ENCODE measurements around the gene POLR2L. TPM values are rescaled to one million over a fixed set of nuclear protein-coding genes. Genes with fewer than 3 reads are reported as not detected.

Gene POLR2L
- total RNA-seq, 2 donors from 2014 or later: 33.5 to 83.4 TPM

DNA sequence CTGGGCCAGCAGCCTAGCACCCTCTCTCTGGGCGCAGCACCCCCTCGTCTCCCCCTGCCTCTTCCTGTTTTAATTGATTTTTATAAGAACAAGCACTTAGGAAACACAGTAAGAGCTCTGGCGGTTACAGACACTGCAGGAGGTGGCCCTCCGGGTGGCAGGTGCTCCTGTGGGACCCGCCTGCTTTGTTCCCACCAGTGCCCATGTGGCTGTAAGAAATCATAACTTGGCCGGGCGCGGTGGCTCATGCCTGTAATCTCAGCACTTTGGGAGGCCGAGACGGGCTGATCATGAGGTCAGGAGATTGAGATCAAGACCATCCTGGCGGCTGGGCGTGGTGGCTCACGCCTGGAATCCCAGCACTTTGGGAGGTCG lies 18.8 kb upstream of the POLR2L start:
- 78 to 85% methylated on average over 10 to 14 of the region's 14 CpGs for WGBS, 2 donors
- Histone ChIP-seq H3K36me3 (replicated peaks in 1 of 2; ENCODE audit: insufficient read depth in 1 of 2, low read depth in 2 of 2) (no peaks in the 10 kb centered on the region), H3K27ac (no peak overlapping the region), H3K4me1 (peaks cover 12% of the 10 kb centered on the region), H3K4me3 (no peak overlapping the region), H3K27me3 (no peaks in the 10 kb centered on the region), H3K9me3 (no peaks in the 10 kb centered on the region)
- ATAC-seq (no peak), DNase-seq (no peak)
- TF ChIP-seq POLR2A (IDR thresholded peaks at IDR 0.05) (no peak), CTCF (IDR thresholded peaks at IDR 0.05) (no peak)
- intact Hi-C loops (cut with DNase I): loop anchor here (10.0 kb wide), 1 partner anchor 594 kb away; no protein-coding TSS in a partner anchor

DNA sequence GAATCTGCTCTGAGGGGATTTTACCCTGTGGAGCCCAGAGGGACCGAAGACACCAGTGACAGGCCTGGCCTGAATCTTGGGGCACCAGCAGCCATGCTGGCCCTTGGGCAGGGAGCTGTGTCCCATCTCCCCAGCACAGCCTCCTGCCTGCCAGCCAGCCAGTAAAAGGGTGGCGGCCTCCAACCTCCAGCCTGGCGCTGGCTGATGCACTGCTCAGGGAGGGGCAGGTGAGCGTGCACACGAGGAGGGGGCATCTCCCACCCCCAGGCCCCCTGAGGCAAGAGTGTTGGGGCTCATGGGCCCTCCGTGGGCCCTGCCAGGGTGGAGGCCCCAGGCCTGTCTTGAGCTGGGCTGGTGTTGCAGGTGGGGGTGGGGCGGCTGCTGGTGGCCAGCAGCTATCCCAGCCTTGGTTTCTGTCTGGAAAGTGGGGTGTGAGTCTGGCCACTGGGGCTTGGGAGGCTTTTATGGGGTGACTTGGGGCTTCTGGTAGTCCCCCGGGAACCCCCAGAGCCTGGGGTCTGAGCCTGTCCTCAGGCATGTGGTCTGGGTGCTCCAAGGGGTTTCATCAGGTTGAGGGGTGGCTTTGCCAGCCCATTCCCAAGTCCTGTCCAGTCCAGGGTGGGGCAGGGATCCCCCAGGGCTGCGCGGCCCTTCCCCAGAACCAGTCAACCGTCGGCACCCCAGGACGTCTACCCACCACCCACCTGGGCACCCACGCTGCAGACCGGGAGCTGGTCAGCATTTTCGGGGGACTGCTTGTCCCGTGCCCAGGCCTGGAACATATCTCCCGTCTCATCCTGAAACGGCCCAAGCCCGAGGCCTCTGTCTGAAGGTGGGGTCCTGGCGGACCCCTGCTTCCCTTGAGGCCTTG lies 18.1 kb upstream of the POLR2L start:
- intact Hi-C loops (cut with DNase I): loop anchor here (10.0 kb wide), 1 partner anchor 594 kb away; no protein-coding TSS in a partner anchor
- DNase-seq: no peak
- no peak for ATAC-seq
- H3K9me3 ChIP-seq: no peaks in the 10 kb centered on the region
- no peaks in the 10 kb centered on the region for H3K27me3 ChIP-seq
- no peaks in the 10 kb centered on the region for H3K36me3 ChIP-seq (replicated peaks in 1 of 2; ENCODE audit: insufficient read depth in 1 of 2, low read depth in 2 of 2)
- peaks cover 12% of the 10 kb centered on the region for H3K4me1 ChIP-seq
- no peak overlapping the region for H3K4me3 ChIP-seq
- WGBS, 2 donors: 79 to 83% methylated on average over 6 to 19 of the region's 21 CpGs
- no peak for TF ChIP-seq CTCF (IDR thresholded peaks at IDR 0.05)
- TF ChIP-seq POLR2A (IDR thresholded peaks at IDR 0.05): no peak
- no peak overlapping the region for H3K27ac ChIP-seq

DNA sequence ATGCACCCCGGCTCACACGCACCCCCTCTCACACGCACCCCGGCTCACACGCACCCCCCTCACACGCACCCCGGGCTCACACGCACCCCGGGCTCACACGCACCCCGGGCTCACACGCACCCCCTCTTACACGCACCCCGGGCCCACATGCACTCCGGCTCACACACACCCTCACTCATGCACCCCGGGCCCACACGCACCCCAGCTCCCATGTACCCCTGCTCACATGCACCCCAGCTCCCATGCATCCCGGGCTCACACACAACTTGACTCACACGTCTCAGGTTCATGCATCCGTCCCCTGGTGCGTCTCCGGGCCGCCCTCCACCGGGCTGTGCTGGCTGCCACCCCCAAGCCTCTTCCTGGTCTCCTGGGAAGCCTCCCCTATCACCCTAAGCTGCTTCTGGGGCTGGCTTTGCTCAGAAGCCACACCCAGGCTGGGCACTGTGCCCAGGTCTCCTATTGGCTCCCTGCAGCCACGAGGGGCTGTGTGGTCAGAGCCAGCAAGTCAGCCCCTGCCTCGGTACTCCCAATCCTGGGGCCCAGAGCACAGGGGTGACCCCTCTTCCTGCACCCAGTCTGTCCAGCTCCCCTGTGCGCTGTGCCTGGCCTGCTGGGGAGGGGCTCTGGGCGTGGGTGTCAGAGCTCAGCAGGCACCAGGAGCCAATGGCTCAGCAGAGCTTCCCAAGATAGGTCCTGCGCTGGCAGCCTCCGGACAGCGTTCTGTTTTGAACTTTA lies 17.2 kb upstream of the POLR2L start:
- ATAC-seq (peak; percentile 67), DNase-seq (peak; percentile 70 to 86 (median 81))
- TF ChIP-seq POLR2A (IDR thresholded peaks at IDR 0.05) (peak in 1 of 3 donors; percentile 8), CTCF (IDR thresholded peaks at IDR 0.05) (no peak)
- Histone ChIP-seq H3K4me3 (no peak overlapping the region), H3K27me3 (no peaks in the 10 kb centered on the region), H3K27ac (no peak overlapping the region), H3K36me3 (replicated peaks in 1 of 2; ENCODE audit: insufficient read depth in 1 of 2, low read depth in 2 of 2) (no peaks in the 10 kb centered on the region), H3K4me1 (peaks cover 12% of the 10 kb centered on the region), H3K9me3 (no peaks in the 10 kb centered on the region)
- intact Hi-C loops (cut with DNase I): loop anchor here (5.0 to 10.0 kb wide), 2 partner anchors 178 to 595 kb away; partner anchors contain the start of gene MUC6
- WGBS, 2 donors: 24 to 39% methylated on average over 10 to 18 of the region's 31 CpGs

DNA sequence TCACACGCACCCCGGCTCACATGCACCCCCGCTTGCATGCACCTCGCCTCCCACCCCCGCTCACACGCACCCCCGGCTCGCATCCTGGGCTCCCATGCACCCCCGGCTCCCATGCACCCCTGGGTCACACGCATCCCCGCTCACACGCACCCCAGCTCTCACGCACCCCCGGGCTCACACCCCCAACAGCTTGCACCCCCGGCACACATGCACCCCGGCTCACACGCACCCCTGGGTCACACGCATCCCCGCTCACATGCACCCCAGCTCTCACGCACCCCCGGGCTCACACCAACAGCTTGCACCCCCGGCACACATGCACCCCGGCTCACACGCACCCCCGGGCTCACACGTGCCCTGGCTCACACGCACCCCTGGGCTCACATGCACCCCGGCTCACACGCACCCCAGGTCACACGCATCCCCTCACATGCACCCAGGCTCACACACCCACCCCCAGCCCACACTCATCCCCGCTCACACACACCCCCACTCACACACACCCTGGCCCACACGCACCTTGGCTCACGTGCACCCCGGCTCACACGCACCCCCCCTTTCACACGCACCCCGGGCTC lies 16.5 kb upstream of the POLR2L start:
- Histone ChIP-seq H3K36me3 (replicated peaks in 1 of 2; ENCODE audit: insufficient read depth in 1 of 2, low read depth in 2 of 2) (no peaks in the 10 kb centered on the region), H3K4me1 (peaks cover 12% of the 10 kb centered on the region), H3K4me3 (no peak overlapping the region), H3K27me3 (no peaks in the 10 kb centered on the region), H3K9me3 (no peaks in the 10 kb centered on the region), H3K27ac (no peak overlapping the region)
- DNase-seq (no peak), ATAC-seq (no peak)
- intact Hi-C loops (cut with DNase I): loop anchor here (5.0 kb wide), 1 partner anchor 178 kb away; the partner anchor contains the start of gene MUC6
- TF ChIP-seq POLR2A (IDR thresholded peaks at IDR 0.05): no peak
- no peak for TF ChIP-seq CTCF (IDR thresholded peaks at IDR 0.05)
- 83 to 84% methylated on average over 34 to 36 of the region's 37 CpGs for WGBS, 2 donors

All from body of pancreas (tissue), 4 donors.